Fibroblast of the aortic adventitia (primary cell): Measurements from ENCODE around the gene SLC6A11. TPM values are rescaled to one million over a fixed set of nuclear protein-coding genes. Genes with fewer than 3 reads are reported as not detected.
A peak's percentile ranks its signal among the peaks of the same experiment; 100 is the strongest.

Source experiments
- DNase-seq: peaks from one replicate; pipeline ENCODE4 v3.0.0-alpha.2; 2010; ENCODE audit warnings: low read depth
- H3K4me3 ChIP-seq: 2 replicates; pipeline ENCODE4 v1.5.1; 2011; ENCODE audit warnings: low read depth, mild to moderate bottlenecking, control low read depth, low read length, moderate library complexity
- total RNA-seq: library from RNA; depleted of rRNA; stranded (reverse); fragments of >200 nt; gene quantifications from 2 replicates; pipeline ENCODE4 v1.2.3, GENCODE V29; 2012; ENCODE audit warnings: low replicate concordance
- TF ChIP-seq, protein P1 (sequence below): IDR thresholded peaks from 2 replicates; pipeline ENCODE4 v1.5.1; 2011; ENCODE audit warnings: mild to moderate bottlenecking, low read length, control low read depth, inconsistent platforms; ENCODE audit not compliant: insufficient read depth

The SLC6A11 gene
- total RNA-seq, 1 donor = not detected

DNA sequence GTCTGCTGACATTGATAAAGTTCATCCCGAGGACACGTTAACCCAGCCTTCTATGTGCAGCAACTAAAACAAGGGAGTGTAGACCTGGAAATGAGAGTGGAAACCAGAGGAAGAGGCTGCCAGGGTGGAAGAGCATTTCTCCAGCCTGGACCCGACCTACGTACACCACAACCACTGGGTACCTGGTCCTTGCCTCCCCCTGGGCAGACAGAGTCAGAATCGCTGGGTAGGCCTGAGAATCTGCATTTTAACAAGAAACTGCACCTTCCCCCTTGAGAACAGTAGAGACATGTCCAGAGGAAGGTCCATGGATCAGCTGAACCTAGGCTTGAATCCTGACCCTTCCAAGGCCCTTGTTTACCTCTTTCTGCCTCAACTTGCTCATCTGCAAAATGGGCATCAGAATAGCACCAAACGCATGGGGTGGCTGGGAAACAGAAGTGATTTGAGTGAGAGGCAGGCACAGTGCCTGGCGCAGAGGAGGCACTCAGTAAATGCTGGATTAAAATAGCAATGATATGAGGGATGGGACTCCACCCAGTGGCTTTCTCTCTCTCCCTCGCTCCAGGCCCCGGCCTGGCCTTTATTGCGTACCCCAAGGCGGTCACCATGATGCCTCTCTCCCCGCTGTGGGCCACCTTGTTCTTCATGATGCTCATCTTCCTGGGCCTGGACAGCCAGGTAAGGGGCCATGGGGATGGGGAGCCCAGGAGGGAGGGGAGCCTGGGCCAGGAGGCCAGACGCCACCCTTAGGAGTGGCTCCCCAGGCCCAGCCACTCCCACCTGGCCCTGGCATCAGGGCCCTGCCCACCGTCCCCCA, 109.6 kb downstream of the SLC6A11 start:
- TF ChIP-seq, protein P1, sequence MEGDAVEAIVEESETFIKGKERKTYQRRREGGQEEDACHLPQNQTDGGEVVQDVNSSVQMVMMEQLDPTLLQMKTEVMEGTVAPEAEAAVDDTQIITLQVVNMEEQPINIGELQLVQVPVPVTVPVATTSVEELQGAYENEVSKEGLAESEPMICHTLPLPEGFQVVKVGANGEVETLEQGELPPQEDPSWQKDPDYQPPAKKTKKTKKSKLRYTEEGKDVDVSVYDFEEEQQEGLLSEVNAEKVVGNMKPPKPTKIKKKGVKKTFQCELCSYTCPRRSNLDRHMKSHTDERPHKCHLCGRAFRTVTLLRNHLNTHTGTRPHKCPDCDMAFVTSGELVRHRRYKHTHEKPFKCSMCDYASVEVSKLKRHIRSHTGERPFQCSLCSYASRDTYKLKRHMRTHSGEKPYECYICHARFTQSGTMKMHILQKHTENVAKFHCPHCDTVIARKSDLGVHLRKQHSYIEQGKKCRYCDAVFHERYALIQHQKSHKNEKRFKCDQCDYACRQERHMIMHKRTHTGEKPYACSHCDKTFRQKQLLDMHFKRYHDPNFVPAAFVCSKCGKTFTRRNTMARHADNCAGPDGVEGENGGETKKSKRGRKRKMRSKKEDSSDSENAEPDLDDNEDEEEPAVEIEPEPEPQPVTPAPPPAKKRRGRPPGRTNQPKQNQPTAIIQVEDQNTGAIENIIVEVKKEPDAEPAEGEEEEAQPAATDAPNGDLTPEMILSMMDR = no peak
- no peak for DNase-seq
- no peak overlapping the region for H3K4me3 ChIP-seq

DNA sequence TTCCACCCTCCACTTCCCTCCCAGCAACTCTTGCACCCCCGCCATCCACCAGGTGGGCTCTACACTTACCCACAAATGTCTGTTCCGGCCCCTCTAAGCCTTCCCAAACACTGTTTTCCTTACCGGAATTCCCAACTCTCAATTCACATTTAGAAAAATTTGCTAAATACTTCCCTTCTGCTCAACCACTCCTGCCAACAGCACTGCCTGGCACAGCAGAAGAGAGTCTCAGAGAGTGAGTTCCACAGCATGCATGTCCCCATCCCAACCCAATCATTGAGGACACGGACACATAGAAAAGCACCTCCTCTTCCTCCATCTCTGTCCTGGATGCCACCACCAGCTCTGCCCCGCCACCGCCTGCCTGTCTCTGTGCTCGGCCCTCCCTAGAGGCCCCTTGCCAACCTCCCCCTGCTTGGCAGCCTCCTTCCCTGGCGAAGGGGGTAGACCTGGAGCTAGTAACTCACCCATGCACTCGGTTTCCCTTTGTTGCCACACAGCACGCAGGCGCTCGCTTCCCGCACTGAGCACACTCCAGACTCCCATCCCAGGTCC, 110.3 kb downstream of the SLC6A11 start:
- no peak overlapping the region for H3K4me3 ChIP-seq
- DNase-seq = no peak
- TF ChIP-seq, protein P1 = no peak

- H3K4me3 ChIP-seq = no peak overlapping the region
- peak; percentile 81 for DNase-seq
- TF ChIP-seq, protein P1 = no peak
Measured at GRCh38 chr3:10926811-10927521, 110.9 kb downstream of the SLC6A11 start.

GRCh38 chr3:10927551-10927950, 111.5 kb downstream of the SLC6A11 start:
- no peak overlapping the region for H3K4me3 ChIP-seq
- DNase-seq = peak; percentile 49
- TF ChIP-seq, protein P1 = no peak

- TF ChIP-seq, protein P1 = no peak
- peak; percentile 25 for DNase-seq
- no peak overlapping the region for H3K4me3 ChIP-seq
Measured at GRCh38 chr3:10928407-10928960, 112.5 kb downstream of the SLC6A11 start.

DNA sequence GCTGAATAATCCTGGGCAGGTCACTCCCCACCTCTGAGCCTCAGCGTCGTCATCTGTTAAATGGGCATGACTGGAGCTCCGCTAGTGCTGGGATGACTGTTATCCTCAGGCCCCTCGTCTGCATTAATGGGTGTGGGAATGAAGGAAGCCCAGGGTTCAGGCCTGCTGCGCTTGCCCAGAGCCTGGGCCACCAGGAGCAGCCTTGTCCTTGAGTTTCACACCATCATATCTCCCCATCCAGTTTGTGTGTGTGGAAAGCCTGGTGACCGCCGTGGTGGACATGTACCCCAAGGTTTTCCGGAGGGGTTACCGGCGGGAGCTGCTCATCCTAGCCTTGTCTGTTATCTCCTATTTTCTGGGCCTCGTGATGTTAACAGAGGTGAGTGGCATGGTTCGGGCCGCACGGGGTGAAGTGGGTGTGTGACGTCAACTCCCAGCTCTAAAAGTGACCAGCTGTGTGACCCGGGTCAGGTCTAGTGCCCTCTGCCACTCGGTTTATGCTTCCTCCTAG, 113.0 kb downstream of the SLC6A11 start:
- no peak overlapping the region for H3K4me3 ChIP-seq
- TF ChIP-seq, protein P1 = no peak
- DNase-seq = no peak
